ENCODE data around the gene RNU11. TPM values are rescaled to one million over a fixed set of nuclear protein-coding genes. Genes with fewer than 3 reads are reported as not detected.

The RNU11 gene

Small RNA genes within 50 kb of the gene (small RNA-seq; reads per million reads assigned to genes)
- gene RF00422 (ENCODE audit: insufficient read depth) (not detected), gene RNU11 (ENCODE audit: insufficient read depth) (not detected)

Measured in neuronal stem cell (in vitro differentiated cells).